Liver (tissue), 3 donors: ENCODE results near the gene ZNF628.

Experiments used
- EGR1 ChIP-seq, 2 donors: IDR thresholded peaks; 2 replicates each; pipeline ENCODE4 v1.6.1; 2016 to 2018; ENCODE audit warnings: antibody characterized with exemption in 2 of 2, low read depth in 2 of 2
- FOXA1 ChIP-seq: IDR thresholded peaks from 2 replicates; pipeline ENCODE4 v1.6.1; 2016; ENCODE audit warnings: antibody characterized with exemption
- GABPA ChIP-seq, 2 donors: IDR thresholded peaks in 1 of 2; conservative IDR thresholded peaks in 1 of 2; 2 replicates each; pipeline ENCODE4 v1.6.1; 2016; ENCODE audit warnings: antibody characterized with exemption in 2 of 2, mild to moderate bottlenecking in 1 of 2, moderate library complexity in 1 of 2
- HNF4G ChIP-seq: IDR thresholded peaks from 2 replicates; pipeline ENCODE4 v1.6.1; 2016; ENCODE audit warnings: antibody characterized with exemption
- RXRA ChIP-seq, 2 donors: IDR thresholded peaks; 2 replicates each; pipeline ENCODE4 v1.6.1; 2017 to 2018; ENCODE audit warnings: antibody characterized with exemption in 2 of 2, mild to moderate bottlenecking in 1 of 2
- SP1 ChIP-seq: IDR thresholded peaks from 2 replicates; pipeline ENCODE4 v1.6.1; 2018; ENCODE audit warnings: antibody characterized with exemption, mild to moderate bottlenecking
- TAF1 ChIP-seq: conservative IDR thresholded peaks from 2 replicates; pipeline ENCODE4 v1.6.1; 2016; ENCODE audit warnings: antibody characterized with exemption, mild to moderate bottlenecking
- YY1 ChIP-seq: IDR thresholded peaks from 2 replicates; pipeline ENCODE4 v1.6.1; 2016; ENCODE audit warnings: antibody characterized with exemption, mild to moderate bottlenecking
- TF ChIP-seq, protein P1 (sequence below): fragments of 150-350 bp; IDR thresholded peaks from 2 replicates; pipeline ENCODE4 v1.5.1; 2017; ENCODE audit warnings: improper control_type of control experiment, low read depth, low read length; ENCODE audit not compliant: missing input control
- TF ChIP-seq, protein P2 (sequence below): IDR thresholded peaks from 2 replicates; pipeline ENCODE4 v1.6.1; 2016; ENCODE audit warnings: antibody characterized with exemption
- donor health status: healthy.
- donor health status: healthy.

DNA sequence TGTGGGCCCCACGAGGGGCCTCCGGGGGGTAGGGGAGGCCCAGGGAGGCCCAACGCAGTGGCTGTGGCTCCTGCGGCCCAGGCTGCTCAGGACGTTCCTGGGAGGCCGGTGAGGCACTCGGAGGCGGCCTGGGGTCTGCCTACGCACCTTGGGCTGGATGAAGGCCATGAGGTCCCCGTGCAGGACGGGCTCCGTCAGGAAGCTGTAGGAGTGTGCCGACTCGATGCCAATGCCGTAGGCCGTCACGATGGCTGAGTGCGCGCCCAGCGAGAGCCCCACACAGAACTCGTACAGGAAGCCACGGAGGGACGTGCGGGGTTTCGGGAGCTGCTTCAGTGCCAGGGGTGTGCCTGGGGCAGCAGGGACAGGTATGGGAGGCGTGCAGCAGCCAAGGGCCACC, 54.6 kb downstream of the ZNF628 start:
- TF ChIP-seq, protein P1, sequence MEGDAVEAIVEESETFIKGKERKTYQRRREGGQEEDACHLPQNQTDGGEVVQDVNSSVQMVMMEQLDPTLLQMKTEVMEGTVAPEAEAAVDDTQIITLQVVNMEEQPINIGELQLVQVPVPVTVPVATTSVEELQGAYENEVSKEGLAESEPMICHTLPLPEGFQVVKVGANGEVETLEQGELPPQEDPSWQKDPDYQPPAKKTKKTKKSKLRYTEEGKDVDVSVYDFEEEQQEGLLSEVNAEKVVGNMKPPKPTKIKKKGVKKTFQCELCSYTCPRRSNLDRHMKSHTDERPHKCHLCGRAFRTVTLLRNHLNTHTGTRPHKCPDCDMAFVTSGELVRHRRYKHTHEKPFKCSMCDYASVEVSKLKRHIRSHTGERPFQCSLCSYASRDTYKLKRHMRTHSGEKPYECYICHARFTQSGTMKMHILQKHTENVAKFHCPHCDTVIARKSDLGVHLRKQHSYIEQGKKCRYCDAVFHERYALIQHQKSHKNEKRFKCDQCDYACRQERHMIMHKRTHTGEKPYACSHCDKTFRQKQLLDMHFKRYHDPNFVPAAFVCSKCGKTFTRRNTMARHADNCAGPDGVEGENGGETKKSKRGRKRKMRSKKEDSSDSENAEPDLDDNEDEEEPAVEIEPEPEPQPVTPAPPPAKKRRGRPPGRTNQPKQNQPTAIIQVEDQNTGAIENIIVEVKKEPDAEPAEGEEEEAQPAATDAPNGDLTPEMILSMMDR, result no peak
- TF ChIP-seq GABPA (IDR thresholded peaks at IDR 0.05 in 1 of 2, conservative IDR thresholded peaks at IDR 0.05 in 1 of 2) (no peak), HNF4G (no peak), RXRA (IDR thresholded peaks at IDR 0.05) (no peak), EGR1 (IDR thresholded peaks at IDR 0.05; ENCODE audit: low read depth in 2 of 2) (no peak), SP1 (no peak), TAF1 (no peak), YY1 (no peak), FOXA1 (no peak)
- TF ChIP-seq, protein P2, sequence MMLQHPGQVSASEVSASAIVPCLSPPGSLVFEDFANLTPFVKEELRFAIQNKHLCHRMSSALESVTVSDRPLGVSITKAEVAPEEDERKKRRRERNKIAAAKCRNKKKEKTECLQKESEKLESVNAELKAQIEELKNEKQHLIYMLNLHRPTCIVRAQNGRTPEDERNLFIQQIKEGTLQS, result no peak
